ENCODE measurements around the gene NOC2L.
"Not testable (repeated sequence)": the region's sequence is repeated elsewhere in the genome, so short reads cannot be mapped to it uniquely, and the experiment has no call there.

The NOC2L gene

GRCh38 chr1:958823-959730, at the start of gene NOC2L:
Gene NOC2L, minus strand, starts transcription at chr1:959256. Its CDS starts 16 bp downstream, at chr1:959240.
- DNase-seq (ENCODE audit: low spot score) = peak; percentile 97

- no peak for DNase-seq (ENCODE audit: low spot score)
Measured at GRCh38 chr1:1006305-1007159, 47.5 kb upstream of the NOC2L start.

DNA sequence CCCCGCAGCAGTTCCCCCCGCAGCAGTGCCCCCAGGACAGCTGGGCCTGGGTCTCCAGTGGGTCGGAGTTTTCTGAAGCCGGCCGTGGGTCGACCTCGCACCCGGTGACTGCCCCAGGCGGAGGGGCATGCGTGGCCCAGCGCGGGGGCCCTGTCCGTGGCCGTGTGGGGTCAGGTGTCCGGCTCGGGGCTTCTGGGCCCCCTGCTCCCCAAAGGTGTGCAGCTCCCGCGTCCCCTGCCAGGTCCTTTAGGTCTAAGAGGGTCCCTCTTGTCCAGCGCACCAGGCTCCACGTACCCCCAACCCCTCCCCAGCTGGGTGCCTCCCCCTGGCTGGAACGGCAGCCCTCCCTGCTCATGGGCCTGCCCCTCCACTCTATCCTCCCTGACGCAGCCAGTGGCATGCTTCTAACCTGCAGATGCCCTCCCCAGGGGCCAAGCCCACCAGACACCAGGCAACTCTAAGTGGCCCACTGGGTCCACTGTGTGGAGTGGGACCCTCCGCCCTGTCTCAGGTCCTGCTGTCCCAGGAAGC, 46.8 kb upstream of the NOC2L start:
- DNase-seq (ENCODE audit: low spot score) = no peak

- no peak for DNase-seq (ENCODE audit: low spot score)
Measured at GRCh38 chr1:1004780-1005697, 46.0 kb upstream of the NOC2L start.

GRCh38 chr1:1004420-1004779, 45.3 kb upstream of the NOC2L start:
- DNase-seq (ENCODE audit: low spot score) = no peak

GRCh38 chr1:1003618-1004419, 44.8 kb upstream of the NOC2L start:
- no peak for DNase-seq (ENCODE audit: low spot score)

DNA sequence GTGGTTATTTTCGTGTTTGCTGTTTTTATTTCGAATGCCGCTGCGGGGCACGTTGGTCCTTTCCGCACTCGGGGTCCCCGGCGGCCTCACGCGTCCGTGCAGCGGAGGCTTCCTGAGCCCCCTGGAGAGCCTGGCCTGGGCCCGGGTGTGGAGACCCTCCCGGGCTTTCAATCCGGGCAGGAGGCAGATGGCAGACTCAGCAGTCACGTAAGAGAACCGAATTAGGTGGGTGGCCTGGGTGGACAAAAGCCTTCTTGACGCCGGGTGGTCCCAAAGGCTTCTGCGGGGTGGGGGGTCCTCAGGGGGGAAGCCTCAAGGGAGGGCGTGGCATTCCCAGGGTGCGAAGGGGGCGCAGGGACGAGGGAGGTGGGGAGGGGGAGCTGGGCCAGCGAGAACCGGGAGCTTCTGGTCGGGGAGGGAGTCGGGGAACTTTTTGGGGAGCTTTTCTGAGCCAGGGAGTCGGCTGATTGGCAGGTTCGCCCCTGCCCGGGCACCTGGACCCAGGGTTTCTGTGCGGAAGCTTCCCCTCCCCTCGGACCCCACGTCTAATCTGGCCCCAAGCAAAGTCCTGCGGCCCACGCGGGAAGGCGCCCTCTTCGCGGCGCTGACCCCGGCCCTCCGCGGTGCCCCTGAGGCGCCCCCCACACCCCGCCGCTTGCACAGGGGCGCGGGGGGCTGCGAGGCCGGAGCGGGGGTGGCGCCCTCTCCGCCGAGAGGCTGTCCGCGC, 42.2 kb upstream of the NOC2L start:
- DNase-seq (ENCODE audit: low spot score) = no peak

GRCh38 chr1:1000357-1001056, 41.5 kb upstream of the NOC2L start:
- peak; percentile 58 for DNase-seq (ENCODE audit: low spot score)

- DNase-seq (ENCODE audit: low spot score) = peak; percentile 51
Measured at GRCh38 chr1:999725-1000356, 40.8 kb upstream of the NOC2L start, which contains the start of gene HES4. Gene HES4, minus strand, starts transcription at chr1:1000097. Its CDS starts 124 bp downstream, at chr1:999973.

- peak; percentile 12 for DNase-seq (ENCODE audit: low spot score)
Measured at GRCh38 chr1:998995-999724, 40.1 kb upstream of the NOC2L start.

GRCh38 chr1:998745-998994, 39.6 kb upstream of the NOC2L start:
- no peak for DNase-seq (ENCODE audit: low spot score)

DNA sequence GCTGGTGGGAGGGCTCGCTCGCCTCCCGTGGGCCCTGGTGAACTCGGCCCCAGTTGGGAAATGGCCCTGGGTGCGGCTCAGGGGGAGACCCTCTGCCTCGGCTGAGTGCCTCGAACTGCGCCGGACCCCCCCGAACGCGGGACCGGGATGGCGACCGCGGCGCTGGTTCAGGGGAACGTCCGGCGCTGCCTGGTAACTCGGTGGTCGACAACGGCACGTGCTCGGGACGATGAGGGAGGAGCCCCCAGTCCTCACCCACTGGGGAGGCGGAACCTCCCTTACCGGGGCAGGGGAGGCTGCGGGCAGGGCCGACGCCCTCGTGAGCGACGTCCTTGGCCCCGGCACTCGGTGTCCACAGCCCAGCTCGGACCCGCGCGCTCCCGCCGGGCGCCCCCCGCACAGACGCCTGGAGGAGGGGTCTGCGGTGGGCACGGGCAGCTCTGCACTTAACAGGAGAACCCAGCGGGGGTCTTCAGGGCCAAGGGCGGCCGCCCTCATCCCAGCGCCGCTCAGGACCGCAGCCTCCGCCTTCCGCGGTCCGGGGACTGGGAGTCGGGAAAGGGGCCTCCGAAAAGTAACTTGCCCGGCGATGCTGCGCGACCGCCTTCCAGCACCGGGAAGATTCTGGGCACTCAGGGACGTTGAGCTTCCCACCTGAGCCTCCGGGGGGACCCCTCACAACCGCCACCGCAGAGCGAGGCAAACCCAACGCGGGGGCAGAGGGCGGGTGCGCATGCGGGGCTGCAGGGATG, 39.1 kb upstream of the NOC2L start:
- no peak for DNase-seq (ENCODE audit: low spot score)

GRCh38 chr1:997713-997992, 38.6 kb upstream of the NOC2L start:
- DNase-seq (ENCODE audit: low spot score) = no peak

GRCh38 chr1:996851-997712, 38.0 kb upstream of the NOC2L start:
- DNase-seq (ENCODE audit: low spot score) = no peak

DNA sequence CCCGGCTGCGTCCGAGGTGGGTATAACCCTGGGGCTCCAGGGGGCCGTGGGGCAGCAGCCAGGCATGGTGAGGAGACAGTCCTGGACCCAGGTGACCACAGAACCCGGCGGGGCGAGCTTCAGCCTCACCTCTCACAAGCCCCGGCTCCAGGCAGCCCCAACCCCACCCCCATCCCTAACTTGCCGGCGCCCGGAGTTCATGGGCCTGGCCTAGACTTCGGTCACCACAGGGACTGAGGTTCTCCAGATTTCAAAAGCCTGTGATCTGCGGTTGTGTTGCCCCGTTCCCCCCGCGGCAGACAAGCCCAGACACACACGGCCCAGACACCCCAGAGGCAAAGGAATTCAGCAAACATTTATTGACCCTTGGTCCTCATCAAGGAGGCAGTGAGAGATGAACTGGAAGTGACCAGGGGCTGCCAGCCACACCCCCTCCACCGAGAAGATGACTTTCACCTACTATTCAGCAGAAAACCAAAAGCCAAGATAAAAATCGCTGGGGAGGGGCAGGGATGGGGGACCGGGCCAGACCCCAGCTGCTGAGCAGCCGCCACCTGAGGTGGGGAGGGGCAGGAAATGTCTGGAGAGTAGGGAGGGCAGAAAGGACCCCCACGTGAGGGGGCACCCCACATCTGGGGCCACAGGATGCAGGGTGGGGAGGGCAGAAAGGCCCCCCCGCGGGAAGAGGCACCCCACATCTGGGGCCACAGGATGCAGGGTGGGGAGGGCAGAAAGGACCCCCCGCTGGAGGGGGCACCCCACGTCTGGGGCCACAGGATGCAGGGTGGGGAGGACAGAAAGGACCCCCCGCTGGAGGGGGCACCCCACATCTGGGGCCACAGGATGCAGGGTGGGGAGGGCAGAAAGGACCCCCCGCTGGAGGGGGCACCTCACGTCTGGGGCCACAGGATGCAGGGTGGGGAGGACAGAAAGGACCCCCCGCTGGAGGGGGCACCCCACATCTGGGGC, 36.9 kb upstream of the NOC2L start:
- DNase-seq (ENCODE audit: low spot score) = no peak

GRCh38 chr1:994546-994945, 35.5 kb upstream of the NOC2L start:
- not testable (repeated sequence) for DNase-seq (ENCODE audit: low spot score)

Measured in CD4-positive, alpha-beta T cell treated with Interleukin-2 at 100 ng/mL for 4 hours (primary cell).